IPS DF 6.9 (cell line): ENCODE data around the gene ADORA2B.
A peak's percentile ranks its signal among the peaks of the same experiment; 100 is the strongest.

ENCODE experiments used
- DNase-seq: peaks from one replicate; pipeline ENCODE4 v3.0.0-alpha.2; 2013; ENCODE audit warnings: low read depth, low spot score
- H3K27ac ChIP-seq: one replicate; pipeline ENCODE4 v1.5.1; 2013; ENCODE audit warnings: low read length, control low read depth
- H3K27me3 ChIP-seq: 2 replicates; pipeline ENCODE4 v1.6.1; 2013; ENCODE audit warnings: mild to moderate bottlenecking, low read length; ENCODE audit not compliant: control insufficient read depth, insufficient read depth
- H3K36me3 ChIP-seq: 2 replicates; pipeline ENCODE4 v1.6.1; 2013; ENCODE audit warnings: low read length; ENCODE audit not compliant: control insufficient read depth, insufficient read depth
- H3K4me1 ChIP-seq: 2 replicates; pipeline ENCODE4 v1.6.1; 2013; ENCODE audit warnings: low read length; ENCODE audit not compliant: control insufficient read depth, insufficient read depth
- H3K4me3 ChIP-seq: 2 replicates; pipeline ENCODE4 v1.5.1; 2013; ENCODE audit warnings: mild to moderate bottlenecking, low read length
- H3K9me3 ChIP-seq: 2 replicates; pipeline ENCODE4 v1.6.1; 2013; ENCODE audit warnings: low read length, inconsistent platforms; ENCODE audit not compliant: control insufficient read depth, insufficient read depth
- WGBS: extraction: QIAGEN DNeasy Blood & Tissue Kit; methylation state at CpG from one replicate; pipeline ENCODE4 v1.1.7; 2013; ENCODE audit warnings: mixed read lengths, missing lambda C conversion rate; ENCODE audit not compliant: insufficient read length, insufficient coverage; 5-methylcytosine and 5-hydroxymethylcytosine counted together

Gene ADORA2B

GRCh38 chr17:15942207-15942833 is 2.6 kb upstream of the ADORA2B start:
- Histone ChIP-seq H3K27ac (no peak overlapping the region), H3K27me3 (peaks cover 18% of the 10 kb centered on the region), H3K36me3 (no peaks in the 10 kb centered on the region), H3K4me1 (peaks cover 5% of the 10 kb centered on the region; the same call in 1 of the 2 replicates), H3K4me3 (no peak overlapping the region), H3K9me3 (no peaks in the 10 kb centered on the region)
- WGBS: no CpG with 5 or more reads among the region's 7 CpGs
- DNase-seq: no peak

GRCh38 chr17:15943971-15944758 is 765 bp upstream of the ADORA2B start:
- Histone ChIP-seq H3K36me3 (no peaks in the 10 kb centered on the region), H3K9me3 (no peaks in the 10 kb centered on the region), H3K27me3 (peaks cover 18% of the 10 kb centered on the region), H3K4me1 (peaks cover 5% of the 10 kb centered on the region; the same call in 1 of the 2 replicates), H3K4me3 (peak overlapping the region; percentile 33; the same call in 1 of the 2 replicates), H3K27ac (no peak overlapping the region)
- no peak for DNase-seq
- no CpG with 5 or more reads among the region's 40 CpGs for WGBS

- Histone ChIP-seq H3K27me3 (peaks cover 18% of the 10 kb centered on the region), H3K9me3 (no peaks in the 10 kb centered on the region), H3K4me3 (peak overlapping the region; percentile 33; the same call in 1 of the 2 replicates), H3K27ac (no peak overlapping the region), H3K36me3 (no peaks in the 10 kb centered on the region), H3K4me1 (peaks cover 5% of the 10 kb centered on the region; the same call in 1 of the 2 replicates)
- no peak for DNase-seq
- no CpG with 5 or more reads among the region's 64 CpGs for WGBS
These were observed 729 bp downstream of the ADORA2B start for GRCh38 chr17:15945527-15946191.

- no peaks in the 10 kb centered on the region for H3K9me3 ChIP-seq
- H3K4me1 ChIP-seq: peaks cover 5% of the 10 kb centered on the region
- H3K27me3 ChIP-seq: peaks cover 18% of the 10 kb centered on the region
- no peaks in the 10 kb centered on the region for H3K36me3 ChIP-seq
- no peak overlapping the region for H3K27ac ChIP-seq
- H3K4me3 ChIP-seq: no peak overlapping the region
- no CpG with 5 or more reads among the region's 9 CpGs for WGBS
- no peak for DNase-seq
These were observed 1.7 kb downstream of the ADORA2B start for GRCh38 chr17:15946611-15947120.

- H3K27me3 ChIP-seq: peaks cover 18% of the 10 kb centered on the region
- H3K27ac ChIP-seq: no peak overlapping the region
- DNase-seq: no peak
- H3K4me3 ChIP-seq: no peak overlapping the region
- no peaks in the 10 kb centered on the region for H3K36me3 ChIP-seq
- WGBS: no CpG with 5 or more reads among the region's 3 CpGs
- H3K9me3 ChIP-seq: no peaks in the 10 kb centered on the region
- peaks cover 7% of the 10 kb centered on the region for H3K4me1 ChIP-seq
These were observed 2.3 kb downstream of the ADORA2B start for GRCh38 chr17:15947271-15947670.

DNA sequence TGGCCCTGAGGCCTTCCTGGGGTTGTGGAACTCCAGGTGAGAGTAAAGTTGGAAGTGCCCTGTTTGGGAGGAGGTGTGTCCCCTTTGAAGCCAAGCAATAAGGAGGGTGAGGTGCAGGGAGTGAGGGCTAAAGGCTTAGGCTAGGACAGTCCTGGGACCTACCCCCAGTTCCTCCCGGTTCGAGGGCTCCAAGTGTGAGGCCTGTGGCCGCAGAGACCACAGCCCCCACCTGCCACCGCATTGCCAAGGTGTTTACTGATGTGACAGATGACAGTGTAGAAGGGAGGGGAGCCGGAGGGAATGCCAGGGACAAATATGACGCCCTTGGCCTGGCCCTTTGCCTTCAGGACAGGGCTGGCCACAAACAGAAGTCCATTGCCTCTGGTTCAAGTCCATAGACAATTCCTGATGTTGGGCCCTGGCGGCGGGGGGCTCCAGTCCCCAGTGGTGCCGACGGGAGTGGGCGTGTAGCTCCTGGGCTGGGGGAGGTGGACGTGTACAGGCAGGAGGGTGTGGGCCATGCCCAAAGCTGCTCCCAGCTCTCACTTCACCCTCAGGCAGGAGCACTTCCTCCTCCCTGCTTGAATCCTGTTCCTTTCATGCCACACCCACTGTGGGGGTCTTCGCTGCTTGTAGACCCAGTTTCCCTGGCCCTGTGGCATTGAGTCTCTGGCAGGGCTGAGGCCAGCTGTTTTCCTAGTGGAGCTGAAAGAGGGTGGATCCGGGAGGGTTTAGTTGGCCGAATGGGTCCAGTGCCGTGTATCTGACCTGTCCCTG is 3.2 kb downstream of the ADORA2B start:
- H3K4me1 ChIP-seq: peaks cover 7% of the 10 kb centered on the region
- peaks cover 18% of the 10 kb centered on the region for H3K27me3 ChIP-seq
- WGBS: no CpG with 5 or more reads among the region's 16 CpGs
- DNase-seq: no peak
- H3K4me3 ChIP-seq: no peak overlapping the region
- H3K9me3 ChIP-seq: no peaks in the 10 kb centered on the region
- no peak overlapping the region for H3K27ac ChIP-seq
- no peaks in the 10 kb centered on the region for H3K36me3 ChIP-seq

- no peak overlapping the region for H3K27ac ChIP-seq
- WGBS: no CpG with 5 or more reads among the region's 6 CpGs
- H3K4me3 ChIP-seq: no peak overlapping the region
- H3K4me1 ChIP-seq: peaks cover 2% of the 10 kb centered on the region; the same call in 1 of the 2 replicates
- H3K9me3 ChIP-seq: no peaks in the 10 kb centered on the region
- H3K27me3 ChIP-seq: peaks cover 1% of the 10 kb centered on the region
- no peak for DNase-seq
- no peaks in the 10 kb centered on the region for H3K36me3 ChIP-seq
These were observed 6.6 kb downstream of the ADORA2B start for GRCh38 chr17:15951368-15952047.

- Histone ChIP-seq H3K27ac (no peak overlapping the region), H3K36me3 (no peaks in the 10 kb centered on the region), H3K4me1 (peaks cover 2% of the 10 kb centered on the region; the same call in 1 of the 2 replicates), H3K27me3 (no peaks in the 10 kb centered on the region), H3K4me3 (no peak overlapping the region), H3K9me3 (no peaks in the 10 kb centered on the region)
- DNase-seq: no peak
- no CpG with 5 or more reads among the region's 7 CpGs for WGBS
These were observed 7.2 kb downstream of the ADORA2B start for GRCh38 chr17:15952048-15952532.

GRCh38 chr17:15952916-15953790 is 8.2 kb downstream of the ADORA2B start:
- Histone ChIP-seq H3K27ac (no peak overlapping the region), H3K9me3 (no peaks in the 10 kb centered on the region), H3K4me3 (no peak overlapping the region; the same call in 1 of the 2 replicates), H3K27me3 (no peaks in the 10 kb centered on the region), H3K4me1 (peaks cover 2% of the 10 kb centered on the region; the same call in 1 of the 2 replicates), H3K36me3 (no peaks in the 10 kb centered on the region)
- WGBS: no CpG with 5 or more reads among the region's 22 CpGs
- DNase-seq: no peak
